Measurements from ENCODE around the gene STX1A. TPM values are rescaled to one million over a fixed set of nuclear protein-coding genes. Genes with fewer than 3 reads are reported as not detected.

The STX1A gene
- total and polyA plus RNA-seq, 2 of the 4 experiments (the other 2 are of a cell fraction) = 9.3 to 22.0 TPM

GRCh38 chr7:73706126-73707044 is 13.1 kb downstream of the STX1A start:
- Histone ChIP-seq H2AFZ (replicated peaks; ENCODE audit: low read length, poor library complexity) (peak overlapping the region; percentile 14), H3K36me3 (ENCODE audit: control insufficient read depth, insufficient read depth, low read length) (peaks cover 33% of the 10 kb centered on the region), H2BK5ac (ENCODE audit: low read depth, low read length, poor library complexity, severe bottlenecking) (no peak overlapping the region), H4K20me1 (ENCODE audit: insufficient read depth, low read length) (peaks cover 71% of the 10 kb centered on the region), H3K14ac (replicated peaks; ENCODE audit: low read depth, low read length) (no peak overlapping the region), H3K4me2 (ENCODE audit: low read depth, low read length) (no peak overlapping the region), H3K9me1 (ENCODE audit: insufficient read depth, low read length) (peaks cover 9% of the 10 kb centered on the region; the same call in 1 of the 2 replicates), H4K5ac (ENCODE audit: low read depth, low read length) (no peak overlapping the region), H2BK20ac (ENCODE audit: low read depth, low read length) (no peak overlapping the region), H2AK5ac (ENCODE audit: low read depth, low read length) (no peak overlapping the region), H3K4me3 (ENCODE audit: insufficient read depth, low read depth, low read length) (no peak overlapping the region), H4K8ac (ENCODE audit: low read depth in 2 of 2, low read length in 2 of 2) (no peak overlapping the region), H3K79me1 (ENCODE audit: low read depth in 1 of 2, low read length in 2 of 2) (peaks cover 12 to 59% of the 10 kb centered on the region in 2 experiments), H3K9me3 (ENCODE audit: control insufficient read depth, insufficient read depth, low read length) (no peaks in the 10 kb centered on the region), H3K23ac (ENCODE audit: low read depth, low read length) (no peak overlapping the region), H4K91ac (ENCODE audit: insufficient read depth, low read depth, low read length) (no peak overlapping the region), H3K4ac (ENCODE audit: low read depth, low read length) (no peak overlapping the region; the same call in 1 of the 2 replicates), H3K56ac (ENCODE audit: extremely low read depth, insufficient read depth, low read length) (no peak overlapping the region), H2BK120ac (ENCODE audit: low read depth, low read length) (no peak overlapping the region), H2BK15ac (ENCODE audit: low read depth, low read length) (no peak overlapping the region), H3K18ac (ENCODE audit: low read depth, low read length) (no peak overlapping the region), H3K27me3 (ENCODE audit: control insufficient read depth, insufficient read depth, low read length) (no peaks in the 10 kb centered on the region), H3K4me1 (ENCODE audit: control insufficient read depth, insufficient read depth, low read length) (peaks cover 8% of the 10 kb centered on the region), H2AK9ac (replicated peaks; ENCODE audit: low read depth, low read length, poor library complexity) (peak overlapping the region; percentile 79), H3K9ac (ENCODE audit: low read depth, low read length) (no peak overlapping the region), H3K27ac (ENCODE audit: insufficient read depth, low read length) (no peak overlapping the region)
- TF ChIP-seq BHLHE40 (IDR thresholded peaks at IDR 0.05; ENCODE audit: low read depth, low read length) = 0 out of 2 replicates have a peak, but pooled peaks have one; percentile 27
- TF ChIP-seq FOS (IDR thresholded peaks at IDR 0.05; ENCODE audit: low read depth, low read length) = 0 out of 2 replicates have a peak, but pooled peaks have one; percentile 23
- TF ChIP-seq MAZ (IDR thresholded peaks at IDR 0.05; ENCODE audit: borderline replicate concordance, low read depth, low read length) = no peak
- intact Hi-C loops (cut with micrococcal nuclease) (no loop called here), in situ Hi-C loops (cut with MboI; ENCODE audit: low sequenced_read_pairs) (no loop called here), dilution Hi-C loops (cut with HindIII; ENCODE audit: low sequenced_read_pairs, unreplicated experiment) (no loop called here)
- BruUV-seq (replicated peaks) = no TSS peak
- ChIA-PET POLR2A (ENCODE audit: unreplicated experiment) (no interaction called here), CTCF (no interaction called here)
- WGBS, 2 experiments (ENCODE audit: extremely low coverage in 2 of 2, insufficient read length in 1 of 2) = 57% methylated on average over 9 of the region's 25 CpGs; no CpG with 5 or more reads in 1 of the 2 experiments
- DNase-seq = peak; percentile 52
- ATAC-seq (ENCODE audit: low read depth) = peak; percentile 24; the same call in 1 of the 2 replicates
